ENCODE results near the gene ASAH2B.

ASAH2B gene

GRCh38 chr10:50799595-50799994, 59.9 kb downstream of the ASAH2B start:
- no peak for DNase-seq

- no peak for DNase-seq
Observed at GRCh38 chr10:50805981-50806622, 66.4 kb downstream of the ASAH2B start.

GRCh38 chr10:50807851-50808776, 68.4 kb downstream of the ASAH2B start:
- DNase-seq, result no peak

Data from GF-D8 (cell line).